Memory B cell (primary cell): ENCODE measurements around the gene RABIF.
"Not testable (repeated sequence)": the region's sequence is repeated elsewhere in the genome, so short reads cannot be mapped to it uniquely, and the experiment has no call there.

Experiments
- ATAC-seq: fragments of 150-1000 bp; cut with Tn5 transposase; 2 replicates; pipeline ENCODE4 v1.10.0; 2021; ENCODE audit warnings: low read depth, mild to moderate bottlenecking, moderate library complexity
- DNase-seq, 2 donors: peaks; one replicate each; pipeline ENCODE4 v3.0.0; 2022; ENCODE audit warnings: low spot score in 2 of 2
- H3K27ac Mint-ChIP-seq: one replicate; pipeline ENCODE4 v1.8.0; 2022; ENCODE audit warnings: mild to moderate bottlenecking, moderate library complexity, mixed read lengths
- H3K27me3 Mint-ChIP-seq: one replicate; pipeline ENCODE4 v1.8.0; 2022; ENCODE audit warnings: mixed read lengths
- H3K36me3 Mint-ChIP-seq: one replicate; pipeline ENCODE4 v1.8.0; 2022; ENCODE audit warnings: mild to moderate bottlenecking, mixed read lengths
- H3K4me1 Mint-ChIP-seq: one replicate; pipeline ENCODE4 v1.8.0; 2022; ENCODE audit warnings: mixed read lengths
- H3K4me3 Mint-ChIP-seq: one replicate; pipeline ENCODE4 v1.8.0; 2022; ENCODE audit warnings: mild to moderate bottlenecking, moderate library complexity, mixed read lengths
- H3K9me3 Mint-ChIP-seq: one replicate; pipeline ENCODE4 v1.8.0; 2022; ENCODE audit warnings: mixed read lengths

RABIF gene

GRCh38 chr1:202834771-202835547 lies 54.0 kb downstream of the RABIF start:
- Mint-ChIP-seq H3K4me1 (peaks cover 18% of the 10 kb centered on the region), H3K4me3 (no peak overlapping the region), H3K27me3 (no peaks in the 10 kb centered on the region), H3K36me3 (no peaks in the 10 kb centered on the region), H3K9me3 (peaks cover 2% of the 10 kb centered on the region), H3K27ac (no peak overlapping the region)
- no peak for ATAC-seq
- no peak for DNase-seq

GRCh38 chr1:202831906-202832305 lies 57.0 kb downstream of the RABIF start:
- Mint-ChIP-seq H3K4me3 (no peak overlapping the region), H3K27ac (no peak overlapping the region), H3K36me3 (no peaks in the 10 kb centered on the region), H3K9me3 (peaks cover 2% of the 10 kb centered on the region), H3K27me3 (no peaks in the 10 kb centered on the region), H3K4me1 (peaks cover 14% of the 10 kb centered on the region)
- DNase-seq (no peak), ATAC-seq (no peak)

- H3K27me3 Mint-ChIP-seq, H3K36me3 Mint-ChIP-seq, H3K27ac Mint-ChIP-seq, H3K9me3 Mint-ChIP-seq, ATAC-seq, H3K4me3 Mint-ChIP-seq, DNase-seq, H3K4me1 Mint-ChIP-seq: not testable (repeated sequence)
These were observed 59.7 kb downstream of the RABIF start for GRCh38 chr1:202829223-202829622.
